ENCODE data around the gene ACTRT3.

Gene ACTRT3

DNA sequence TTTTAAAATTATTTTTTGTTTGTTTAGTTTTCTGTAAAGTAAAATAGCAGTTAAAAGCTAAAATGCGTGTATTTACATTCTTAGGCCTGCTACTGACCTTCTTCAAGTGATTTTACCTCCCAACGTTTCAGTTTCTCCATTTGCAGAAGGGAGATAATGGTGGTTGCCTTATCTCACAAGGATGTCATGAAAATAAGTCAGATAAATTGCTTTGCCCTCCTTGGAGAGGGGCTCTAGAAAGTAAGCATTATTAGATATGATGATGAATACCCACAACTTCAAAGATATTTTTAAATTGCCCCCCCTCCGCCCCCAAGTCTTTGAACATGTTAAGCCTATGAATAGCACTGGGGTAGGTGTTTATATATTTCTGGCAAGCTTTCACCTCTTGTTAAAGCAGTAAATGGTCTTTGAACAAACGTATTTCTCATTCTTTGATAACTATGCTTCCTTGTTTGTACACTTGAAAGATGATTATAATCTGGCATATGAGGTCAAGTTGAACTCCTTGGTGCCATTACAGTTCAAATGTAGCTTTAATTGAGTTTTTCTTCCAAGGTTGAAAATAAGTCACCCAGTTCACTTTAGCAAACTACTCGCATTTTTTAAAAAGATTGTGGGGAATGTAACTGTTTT lies 10.9 kb downstream of the ACTRT3 start:
- Histone ChIP-seq H3K4me3 (ENCODE audit: low read length) (no peak overlapping the region), H3K36me3 (replicated peaks; ENCODE audit: low read depth, low read length) (no peaks in the 10 kb centered on the region), H4K20me1 (ENCODE audit: insufficient read depth, low read length) (no peaks in the 10 kb centered on the region), H3K9ac (ENCODE audit: low read length) (no peak overlapping the region), H2AFZ (ENCODE audit: low read depth, low read length) (no peak overlapping the region), H3K4me2 (ENCODE audit: low read length) (no peak overlapping the region), H3K27me3 (ENCODE audit: low read depth, low read length) (peaks cover 12% of the 10 kb centered on the region; the same call in 1 of the 2 replicates), H3K4me1 (ENCODE audit: low read length) (peaks cover 8% of the 10 kb centered on the region), H3K9me3 (ENCODE audit: insufficient read depth, low read length) (0 out of 2 replicates have a peak, but pooled peaks cover 3% of the 10 kb centered on the region), H3K27ac (ENCODE audit: low read length) (no peak overlapping the region), H3K79me2 (ENCODE audit: low read length) (no peaks in the 10 kb centered on the region)
- no peak for TF ChIP-seq EZH2phosphoT487 (IDR thresholded peaks at IDR 0.05; ENCODE audit: low read depth)
- TF ChIP-seq, protein P1, sequence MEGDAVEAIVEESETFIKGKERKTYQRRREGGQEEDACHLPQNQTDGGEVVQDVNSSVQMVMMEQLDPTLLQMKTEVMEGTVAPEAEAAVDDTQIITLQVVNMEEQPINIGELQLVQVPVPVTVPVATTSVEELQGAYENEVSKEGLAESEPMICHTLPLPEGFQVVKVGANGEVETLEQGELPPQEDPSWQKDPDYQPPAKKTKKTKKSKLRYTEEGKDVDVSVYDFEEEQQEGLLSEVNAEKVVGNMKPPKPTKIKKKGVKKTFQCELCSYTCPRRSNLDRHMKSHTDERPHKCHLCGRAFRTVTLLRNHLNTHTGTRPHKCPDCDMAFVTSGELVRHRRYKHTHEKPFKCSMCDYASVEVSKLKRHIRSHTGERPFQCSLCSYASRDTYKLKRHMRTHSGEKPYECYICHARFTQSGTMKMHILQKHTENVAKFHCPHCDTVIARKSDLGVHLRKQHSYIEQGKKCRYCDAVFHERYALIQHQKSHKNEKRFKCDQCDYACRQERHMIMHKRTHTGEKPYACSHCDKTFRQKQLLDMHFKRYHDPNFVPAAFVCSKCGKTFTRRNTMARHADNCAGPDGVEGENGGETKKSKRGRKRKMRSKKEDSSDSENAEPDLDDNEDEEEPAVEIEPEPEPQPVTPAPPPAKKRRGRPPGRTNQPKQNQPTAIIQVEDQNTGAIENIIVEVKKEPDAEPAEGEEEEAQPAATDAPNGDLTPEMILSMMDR (IDR thresholded peaks at IDR 0.05; ENCODE audit: low read depth, low read length): no peak

GRCh38 chr3:169755488-169755887 lies 13.9 kb downstream of the ACTRT3 start:
- TF ChIP-seq, protein P1 (IDR thresholded peaks at IDR 0.05; ENCODE audit: low read depth, low read length): no peak
- TF ChIP-seq EZH2phosphoT487 (IDR thresholded peaks at IDR 0.05; ENCODE audit: low read depth): no peak
- Histone ChIP-seq H3K27ac (ENCODE audit: low read length) (no peak overlapping the region), H3K36me3 (replicated peaks; ENCODE audit: low read depth, low read length) (no peaks in the 10 kb centered on the region)

DNA sequence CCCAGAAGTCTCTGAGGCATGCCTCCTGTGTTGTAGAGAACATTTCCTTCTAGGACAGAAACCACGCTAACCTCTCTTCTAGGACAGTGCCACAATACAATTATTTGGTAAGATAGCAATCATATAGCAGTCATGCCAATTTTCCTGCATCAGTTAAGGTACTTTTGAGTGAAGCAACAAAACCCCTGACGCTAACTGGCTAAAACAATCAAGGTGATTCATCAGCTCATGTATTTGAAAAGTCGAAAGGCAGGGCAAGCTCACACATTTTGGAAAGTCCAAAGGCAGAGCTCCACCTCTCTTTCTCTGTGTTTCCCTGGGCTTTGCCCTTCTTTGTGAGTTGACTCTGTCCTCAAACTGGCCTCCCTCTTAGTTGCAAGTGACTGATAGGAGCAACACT lies 14.7 kb downstream of the ACTRT3 start:
- Histone ChIP-seq H3K9me3 (ENCODE audit: insufficient read depth, low read length) (no peaks in the 10 kb centered on the region), H4K20me1 (ENCODE audit: insufficient read depth, low read length) (no peaks in the 10 kb centered on the region), H3K4me1 (ENCODE audit: low read length) (peaks cover 8% of the 10 kb centered on the region), H3K4me3 (ENCODE audit: low read length) (no peak overlapping the region), H3K27me3 (ENCODE audit: low read depth, low read length) (peaks cover 21% of the 10 kb centered on the region), H3K79me2 (ENCODE audit: low read length) (no peaks in the 10 kb centered on the region), H3K9ac (ENCODE audit: low read length) (no peak overlapping the region), H3K4me2 (ENCODE audit: low read length) (no peak overlapping the region), H3K27ac (ENCODE audit: low read length) (no peak overlapping the region), H3K36me3 (replicated peaks; ENCODE audit: low read depth, low read length) (no peaks in the 10 kb centered on the region), H2AFZ (ENCODE audit: low read depth, low read length) (no peak overlapping the region)
- TF ChIP-seq, protein P1 (IDR thresholded peaks at IDR 0.05; ENCODE audit: low read depth, low read length): no peak
- TF ChIP-seq EZH2phosphoT487 (IDR thresholded peaks at IDR 0.05; ENCODE audit: low read depth): no peak

More at GRCh38 chr3:169755488-169755887, 13.9 kb downstream of the ACTRT3 start:
- Histone ChIP-seq H3K9me3 (ENCODE audit: insufficient read depth, low read length) (no peaks in the 10 kb centered on the region), H3K27me3 (ENCODE audit: low read depth, low read length) (peaks cover 21% of the 10 kb centered on the region), H4K20me1 (ENCODE audit: insufficient read depth, low read length) (no peaks in the 10 kb centered on the region), H3K9ac (ENCODE audit: low read length) (no peak overlapping the region), H3K79me2 (ENCODE audit: low read length) (no peaks in the 10 kb centered on the region), H3K4me3 (ENCODE audit: low read length) (no peak overlapping the region), H3K4me1 (ENCODE audit: low read length) (peaks cover 7% of the 10 kb centered on the region), H3K4me2 (ENCODE audit: low read length) (no peak overlapping the region), H2AFZ (ENCODE audit: low read depth, low read length) (no peak overlapping the region)

GRCh38 chr3:169751875-169752274 lies 17.5 kb downstream of the ACTRT3 start:
- TF ChIP-seq EZH2phosphoT487 (IDR thresholded peaks at IDR 0.05; ENCODE audit: low read depth): no peak
- TF ChIP-seq, protein P1 (IDR thresholded peaks at IDR 0.05; ENCODE audit: low read depth, low read length): no peak
- no peak overlapping the region for H3K4me2 ChIP-seq (ENCODE audit: low read length)
- peaks cover 6% of the 10 kb centered on the region for H3K4me1 ChIP-seq (ENCODE audit: low read length)

More at GRCh38 chr3:169751875-169752274, 17.5 kb downstream of the ACTRT3 start:
- H3K27ac ChIP-seq (ENCODE audit: low read length): no peak overlapping the region
- H2AFZ ChIP-seq (ENCODE audit: low read depth, low read length): no peak overlapping the region
- no peaks in the 10 kb centered on the region for H3K79me2 ChIP-seq (ENCODE audit: low read length)
- no peaks in the 10 kb centered on the region for H3K9me3 ChIP-seq (ENCODE audit: insufficient read depth, low read length)
- no peaks in the 10 kb centered on the region for H3K36me3 ChIP-seq (replicated peaks; ENCODE audit: low read depth, low read length)
- no peak overlapping the region for H3K9ac ChIP-seq (ENCODE audit: low read length)
- peaks cover 47% of the 10 kb centered on the region for H3K27me3 ChIP-seq (ENCODE audit: low read depth, low read length)
- no peak overlapping the region for H3K4me3 ChIP-seq (ENCODE audit: low read length)
- H4K20me1 ChIP-seq (ENCODE audit: insufficient read depth, low read length): no peaks in the 10 kb centered on the region

Measured in OCI-LY3 (cell line).